C4-2B (cell line): ENCODE measurements around the gene ANKRD22.
A peak's percentile ranks its signal among the peaks of the same experiment; 100 is the strongest.

Experiments used
- H3K27ac ChIP-seq: fragments of 450-650 bp; 2 replicates; pipeline ENCODE4 v1.5.1; 2017
- ZFX ChIP-seq: fragments of 450-650 bp; IDR thresholded peaks from 2 replicates; pipeline ENCODE4 v1.6.1; 2017
- TF ChIP-seq, protein P1 (sequence below): fragments of 450-650 bp; conservative IDR thresholded peaks from 2 replicates; pipeline ENCODE4 v1.5.1; 2017; ENCODE audit warnings: mild to moderate bottlenecking

Gene ANKRD22

GRCh38 chr10:88857831-88858230 lies 6.2 kb upstream of the ANKRD22 start:
- H3K27ac ChIP-seq: no peak overlapping the region

DNA sequence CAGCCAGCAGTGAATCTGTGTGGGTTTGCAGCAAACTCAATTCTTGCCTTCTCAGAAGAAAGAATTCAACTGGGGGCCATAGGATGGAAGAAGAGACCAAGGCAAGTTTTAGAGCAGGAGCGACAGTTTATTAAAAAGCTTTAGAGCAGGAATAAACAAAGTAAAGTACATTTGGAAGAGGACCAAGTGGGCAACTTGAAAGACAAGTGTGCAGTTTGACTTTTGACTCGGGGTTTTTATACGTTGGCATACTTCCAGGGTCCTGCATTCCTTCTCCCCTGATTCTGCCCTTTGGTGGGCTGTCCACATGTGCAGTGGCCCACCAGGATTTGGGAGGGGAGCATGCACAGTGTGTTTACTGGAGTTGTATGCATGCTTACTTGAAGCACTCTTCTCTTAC lies 3.0 kb upstream of the ANKRD22 start:
- TF ChIP-seq, protein P1, sequence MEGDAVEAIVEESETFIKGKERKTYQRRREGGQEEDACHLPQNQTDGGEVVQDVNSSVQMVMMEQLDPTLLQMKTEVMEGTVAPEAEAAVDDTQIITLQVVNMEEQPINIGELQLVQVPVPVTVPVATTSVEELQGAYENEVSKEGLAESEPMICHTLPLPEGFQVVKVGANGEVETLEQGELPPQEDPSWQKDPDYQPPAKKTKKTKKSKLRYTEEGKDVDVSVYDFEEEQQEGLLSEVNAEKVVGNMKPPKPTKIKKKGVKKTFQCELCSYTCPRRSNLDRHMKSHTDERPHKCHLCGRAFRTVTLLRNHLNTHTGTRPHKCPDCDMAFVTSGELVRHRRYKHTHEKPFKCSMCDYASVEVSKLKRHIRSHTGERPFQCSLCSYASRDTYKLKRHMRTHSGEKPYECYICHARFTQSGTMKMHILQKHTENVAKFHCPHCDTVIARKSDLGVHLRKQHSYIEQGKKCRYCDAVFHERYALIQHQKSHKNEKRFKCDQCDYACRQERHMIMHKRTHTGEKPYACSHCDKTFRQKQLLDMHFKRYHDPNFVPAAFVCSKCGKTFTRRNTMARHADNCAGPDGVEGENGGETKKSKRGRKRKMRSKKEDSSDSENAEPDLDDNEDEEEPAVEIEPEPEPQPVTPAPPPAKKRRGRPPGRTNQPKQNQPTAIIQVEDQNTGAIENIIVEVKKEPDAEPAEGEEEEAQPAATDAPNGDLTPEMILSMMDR: no peak
- TF ChIP-seq ZFX: no peak
- H3K27ac ChIP-seq: no peak overlapping the region

More at GRCh38 chr10:88857831-88858230, 6.2 kb upstream of the ANKRD22 start:
- no peak for TF ChIP-seq ZFX
- TF ChIP-seq, protein P1: no peak

DNA sequence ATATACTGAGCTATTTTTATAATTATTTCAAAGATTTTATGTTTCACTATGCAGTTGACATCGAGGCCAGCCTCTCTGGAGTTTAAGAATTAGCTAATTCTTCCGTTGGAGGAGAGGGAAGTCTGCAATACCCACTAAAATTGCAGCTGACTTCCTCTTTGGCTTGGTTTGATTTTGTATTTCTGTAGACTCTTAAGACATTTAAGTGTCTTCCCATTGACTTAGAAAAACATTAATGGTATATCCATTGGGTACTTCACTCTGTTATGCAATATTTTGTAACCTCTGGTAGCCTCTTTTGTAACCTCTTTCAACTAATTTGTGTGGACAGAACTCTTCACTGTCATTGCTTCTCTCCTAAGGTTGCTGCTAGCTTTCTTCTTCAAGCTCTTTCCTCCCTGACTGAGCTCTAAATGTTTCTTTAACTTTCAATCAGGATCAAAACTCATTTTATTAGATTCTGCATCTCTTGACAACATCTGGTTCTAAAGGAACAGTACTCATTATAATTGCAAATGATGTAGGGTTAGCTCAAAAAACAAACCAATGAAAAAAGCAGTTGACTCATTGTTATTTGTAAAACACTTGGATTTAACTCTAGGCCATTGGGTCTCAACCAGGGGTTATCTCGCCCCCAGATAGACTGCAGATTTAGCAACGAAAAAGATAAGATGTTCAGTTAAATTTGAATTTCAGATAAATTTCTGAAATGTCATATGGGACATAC lies 1.7 kb upstream of the ANKRD22 start:
- H3K27ac ChIP-seq: no peak overlapping the region
- TF ChIP-seq ZFX: no peak
- TF ChIP-seq, protein P1: no peak

GRCh38 chr10:88852327-88852726 lies 683 bp upstream of the ANKRD22 start:
- TF ChIP-seq, protein P1: no peak
- TF ChIP-seq ZFX: no peak
- H3K27ac ChIP-seq: peak overlapping the region; percentile 16; the same call in 1 of the 2 replicates

- H3K27ac ChIP-seq: no peak overlapping the region
- TF ChIP-seq ZFX: no peak
- TF ChIP-seq, protein P1: no peak
These were observed 932 bp downstream of the ANKRD22 start for GRCh38 chr10:88850712-88851111.

- H3K27ac ChIP-seq: no peak overlapping the region
- TF ChIP-seq ZFX: no peak
- TF ChIP-seq, protein P1: no peak
These were observed 2.4 kb downstream of the ANKRD22 start for GRCh38 chr10:88849234-88849633.

DNA sequence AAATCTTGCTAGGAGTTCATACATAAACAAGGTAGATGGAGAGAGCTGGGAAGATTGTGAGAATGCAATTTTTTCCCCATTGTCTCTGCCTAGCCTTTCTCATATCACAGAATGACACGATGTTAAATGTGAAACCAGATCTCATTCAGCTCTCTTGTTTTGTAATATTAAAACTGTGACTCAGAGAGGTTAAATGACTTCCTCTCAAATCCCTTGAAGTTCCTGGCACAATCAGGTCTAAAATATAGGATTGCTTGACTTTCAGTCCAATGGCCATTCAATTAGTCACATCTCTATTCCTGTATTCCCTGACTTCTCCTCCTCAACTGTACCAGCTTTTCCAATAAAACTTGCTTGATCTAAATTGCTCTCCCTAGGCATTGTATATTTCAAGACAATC lies 3.1 kb downstream of the ANKRD22 start:
- no peak for TF ChIP-seq ZFX
- TF ChIP-seq, protein P1: no peak
- H3K27ac ChIP-seq: no peak overlapping the region
